T-helper 9 cell (primary cell): ENCODE measurements around the gene MYMX.
A peak's percentile ranks its signal among the peaks of the same experiment; 100 is the strongest.

ENCODE experiments used
- DNase-seq: peaks from one replicate; pipeline ENCODE4 v3.0.0-alpha.2; 2020

The MYMX gene

DNA sequence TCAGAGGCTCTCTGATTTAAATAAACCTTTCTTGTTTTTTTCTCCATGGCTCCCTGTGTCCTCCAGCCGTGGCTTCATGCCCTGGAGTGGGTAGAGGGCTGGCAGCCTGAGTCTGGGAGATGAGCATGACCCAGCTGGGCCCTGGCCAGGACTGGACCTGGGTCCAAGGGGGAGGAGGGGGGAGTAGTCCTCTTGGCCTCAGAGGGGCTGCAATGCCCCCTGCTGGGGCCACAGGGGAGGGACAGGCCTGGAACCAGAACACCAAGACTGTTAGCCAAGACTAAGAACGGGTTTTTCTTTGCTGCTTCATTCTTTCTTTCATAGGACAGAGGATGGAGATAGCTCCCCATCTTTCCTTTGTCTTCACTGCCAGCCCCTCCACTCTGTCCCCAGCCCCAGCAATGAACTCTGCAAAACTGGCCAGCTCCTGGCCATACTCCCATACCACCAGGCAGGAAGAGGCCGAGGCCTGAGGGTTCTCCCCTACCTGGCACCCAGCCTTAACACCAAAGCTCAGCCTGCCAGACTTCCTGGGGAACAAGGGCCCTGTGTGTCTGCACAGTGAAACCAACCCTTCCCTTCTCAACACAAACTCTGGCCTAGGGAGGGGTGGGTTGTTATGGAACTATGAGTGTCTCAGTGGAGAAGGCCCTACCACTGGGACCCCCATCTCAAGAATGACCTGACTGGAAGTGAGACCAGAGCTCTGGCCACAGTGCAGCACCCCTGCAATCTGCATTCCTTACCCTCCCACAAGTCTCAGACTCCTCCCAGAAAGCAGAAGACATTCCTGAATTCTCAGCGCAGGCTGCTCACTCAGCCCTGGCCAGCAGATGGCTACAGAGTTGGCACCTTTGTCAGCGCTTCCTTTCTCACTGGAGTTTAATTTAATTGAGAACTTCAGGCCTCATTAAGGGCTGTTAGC lies 17.6 kb downstream of the MYMX start:
- no peak for DNase-seq

GRCh38 chr6:44235269-44235668 lies 18.5 kb downstream of the MYMX start:
- DNase-seq, result no peak

DNA sequence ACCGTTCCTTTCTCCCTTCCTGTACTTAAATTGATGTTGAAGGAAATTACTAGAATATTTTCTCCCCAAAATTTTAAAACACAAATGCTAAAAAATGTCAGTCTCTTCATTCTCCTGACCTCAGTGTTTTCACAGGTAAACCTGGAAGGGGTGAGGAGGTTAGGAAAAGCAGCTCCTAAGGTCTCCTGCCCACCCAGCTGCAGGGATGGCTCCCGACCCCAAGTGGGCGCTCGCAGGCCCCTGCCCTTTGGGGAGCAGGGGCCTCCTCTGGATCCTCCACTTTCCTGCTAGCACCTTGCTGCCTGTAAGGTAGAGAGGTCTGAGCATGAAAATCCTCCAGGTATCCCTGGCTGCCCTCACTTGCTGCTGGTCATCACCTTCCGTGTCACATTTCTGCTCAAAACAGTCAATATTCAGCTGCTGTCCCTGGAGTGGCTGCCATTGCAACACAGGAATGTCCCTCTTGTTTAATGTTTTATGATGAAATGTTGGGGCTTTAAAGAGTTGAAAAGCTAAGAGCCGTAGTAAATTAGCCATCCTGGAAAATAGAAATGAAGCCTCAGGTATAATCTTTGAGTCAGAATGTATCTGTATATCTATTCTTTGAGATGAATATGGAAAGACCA lies 19.3 kb downstream of the MYMX start:
- DNase-seq, result no peak

GRCh38 chr6:44237021-44237812 lies 20.5 kb downstream of the MYMX start:
- DNase-seq, result peak; percentile 49

DNA sequence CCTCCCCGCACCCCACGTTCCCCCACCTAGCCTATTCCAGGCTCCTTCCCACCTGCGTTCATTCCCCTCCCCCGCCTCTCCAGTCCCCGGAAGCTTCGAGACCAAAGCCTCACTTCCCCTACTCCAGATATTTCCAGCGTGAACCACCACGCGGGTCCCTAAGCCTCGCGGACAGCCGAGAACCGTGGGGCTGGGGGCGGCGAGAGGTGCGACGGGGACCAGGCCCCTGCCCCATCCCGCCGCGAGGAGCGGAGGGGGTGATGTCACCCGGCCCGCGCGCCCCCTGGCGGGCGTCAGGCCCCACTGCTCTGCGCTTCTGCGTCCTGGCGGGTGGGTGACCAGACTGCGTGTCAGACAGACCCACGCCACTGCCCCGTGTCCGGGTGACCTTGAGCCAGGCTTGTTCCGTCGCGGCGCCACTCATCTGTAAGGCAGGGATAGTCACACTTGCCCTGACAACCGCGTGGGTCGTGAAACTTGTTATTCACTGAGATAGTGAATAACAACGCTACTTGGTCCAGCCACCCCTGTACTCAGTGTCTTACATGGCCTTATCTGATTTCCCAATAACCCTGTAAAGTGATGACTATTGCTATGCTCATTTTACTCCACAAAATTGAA lies 21.2 kb downstream of the MYMX start:
- peak; percentile 74 for DNase-seq

- DNase-seq, result no peak
These were observed 22.1 kb downstream of the MYMX start for GRCh38 chr6:44238687-44239350.

DNA sequence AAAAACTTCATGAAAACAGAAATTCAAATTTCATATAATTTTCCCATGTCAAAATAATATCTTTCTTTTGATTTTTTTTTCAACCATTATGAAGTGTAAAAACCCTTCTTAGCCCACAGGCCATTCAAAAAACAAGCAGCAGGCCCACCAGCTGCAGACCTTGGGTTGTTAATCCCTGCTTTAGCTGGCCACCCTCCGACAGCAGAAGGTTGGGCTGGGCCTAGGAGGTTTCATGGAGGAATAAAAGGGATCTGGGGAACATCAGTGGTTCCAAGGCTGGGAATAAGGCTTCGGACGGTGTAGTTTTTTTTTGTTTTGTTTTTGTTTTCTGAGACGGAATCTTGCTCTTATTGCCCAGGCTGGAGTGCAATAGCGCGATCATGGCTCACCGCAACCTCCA lies 26.6 kb downstream of the MYMX start:
- DNase-seq, result no peak

GRCh38 chr6:44245391-44245911 lies 28.7 kb downstream of the MYMX start:
- DNase-seq, result no peak

- DNase-seq, result peak; percentile 68
These were observed 29.4 kb downstream of the MYMX start for GRCh38 chr6:44245912-44246662.

DNA sequence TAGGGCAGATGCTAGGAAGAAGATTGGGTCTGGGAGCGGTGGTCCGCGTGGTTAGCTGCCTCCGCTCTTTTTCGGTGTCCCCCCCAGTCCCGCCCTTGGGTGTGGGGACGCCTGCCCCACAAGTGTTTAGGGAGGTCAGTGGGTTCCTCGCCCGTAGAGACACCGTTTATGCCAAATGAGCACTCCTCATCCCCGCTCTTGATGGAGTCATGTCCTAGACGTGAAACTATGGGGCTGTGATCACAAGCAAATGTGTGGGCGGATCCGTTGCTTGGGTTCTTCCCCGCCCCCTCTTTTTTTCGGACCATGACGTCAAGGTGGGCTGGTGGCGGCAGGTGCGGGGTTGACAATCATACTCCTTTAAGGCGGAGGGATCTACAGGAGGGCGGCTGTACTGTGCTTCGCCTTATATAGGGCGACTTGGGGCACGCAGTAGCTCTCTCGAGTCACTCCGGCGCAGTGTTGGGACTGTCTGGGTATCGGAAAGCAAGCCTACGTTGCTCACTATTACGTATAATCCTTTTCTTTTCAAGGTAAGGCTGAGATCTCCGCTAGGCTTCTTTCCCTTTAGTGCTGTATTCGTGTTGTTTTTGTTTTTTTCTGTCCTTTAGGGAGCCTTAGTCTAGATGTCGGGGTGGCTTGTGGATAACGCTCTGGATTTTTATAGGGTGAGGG lies 30.1 kb downstream of the MYMX start, which contains the start of gene HSP90AB1:
Gene HSP90AB1, plus strand, starts transcription at position 439 of the 675 bp plus-strand sequence. CDS start 1,529 bp downstream, outside the sequence.
- peak; percentile 90 for DNase-seq

DNA sequence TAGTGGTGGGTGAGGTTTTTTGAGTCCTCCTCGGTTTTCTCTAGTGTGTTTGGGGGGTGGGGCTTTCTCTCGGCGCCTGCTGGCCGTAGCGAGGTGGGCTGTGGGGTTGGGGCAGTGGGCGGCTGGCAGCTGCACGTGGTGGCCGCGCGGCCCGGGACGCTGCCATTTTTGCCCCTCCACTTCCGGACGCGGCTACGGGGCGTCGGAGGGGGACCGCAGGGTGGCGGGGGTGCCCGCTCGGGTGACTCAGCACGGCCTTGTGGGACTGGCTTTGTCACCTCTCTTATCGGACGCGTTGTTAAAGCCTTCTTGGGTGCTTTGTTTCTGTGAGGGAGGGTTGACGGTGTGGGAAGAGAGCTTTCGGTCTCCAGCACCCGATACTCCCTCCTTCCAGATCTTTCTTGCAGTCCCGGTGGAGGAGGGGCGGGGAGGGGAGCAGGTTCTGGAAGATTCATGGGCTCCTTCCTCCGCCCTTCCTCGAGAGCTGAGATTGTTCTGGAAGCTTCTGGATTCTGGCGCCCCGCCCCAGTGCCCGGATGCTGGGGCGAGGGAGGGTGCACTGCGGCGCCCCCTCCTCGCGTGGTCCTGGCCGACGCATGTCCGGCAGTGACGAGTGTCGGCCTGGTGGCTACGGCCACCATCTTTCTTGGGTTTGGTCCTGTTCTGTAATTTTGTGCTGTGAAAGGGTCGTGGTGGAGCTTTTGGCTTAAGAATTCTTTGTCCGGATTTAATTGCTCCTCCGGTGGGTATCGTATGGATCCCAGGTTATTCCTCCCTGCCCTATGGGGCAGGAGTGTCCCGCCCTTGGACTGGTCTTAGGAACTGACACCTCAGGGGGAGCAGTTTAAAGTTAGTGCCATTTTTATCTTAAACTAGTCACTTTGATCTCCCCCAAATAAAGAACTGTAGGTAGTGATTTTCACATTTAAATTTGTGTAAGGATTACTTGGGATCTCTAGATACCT lies 30.9 kb downstream of the MYMX start:
- peak; percentile 85 for DNase-seq

GRCh38 chr6:44248579-44248978 lies 31.9 kb downstream of the MYMX start:
- no peak for DNase-seq

GRCh38 chr6:44249082-44249748 lies 32.5 kb downstream of the MYMX start:
- DNase-seq, result no peak

- no peak for DNase-seq
These were observed 33.5 kb downstream of the MYMX start for GRCh38 chr6:44250067-44250717.

DNA sequence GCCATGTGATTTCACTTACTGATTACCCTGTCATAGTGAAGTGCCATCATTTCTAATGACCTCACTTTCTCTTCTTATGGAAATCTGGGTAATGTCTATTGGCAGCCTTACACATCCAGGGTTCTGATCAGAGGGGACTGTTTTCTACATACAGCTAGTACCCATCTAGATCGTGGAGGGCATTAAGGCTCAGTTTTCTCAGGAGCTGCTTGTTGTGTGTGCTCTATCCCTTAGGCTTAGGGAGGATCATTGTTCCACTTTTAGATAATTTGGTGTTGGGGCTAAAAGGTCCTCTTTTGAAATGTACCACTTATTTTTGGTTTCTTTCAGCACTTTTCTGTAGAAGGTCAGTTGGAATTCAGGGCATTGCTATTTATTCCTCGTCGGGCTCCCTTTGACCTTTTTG lies 34.0 kb downstream of the MYMX start:
- no peak for DNase-seq

DNA sequence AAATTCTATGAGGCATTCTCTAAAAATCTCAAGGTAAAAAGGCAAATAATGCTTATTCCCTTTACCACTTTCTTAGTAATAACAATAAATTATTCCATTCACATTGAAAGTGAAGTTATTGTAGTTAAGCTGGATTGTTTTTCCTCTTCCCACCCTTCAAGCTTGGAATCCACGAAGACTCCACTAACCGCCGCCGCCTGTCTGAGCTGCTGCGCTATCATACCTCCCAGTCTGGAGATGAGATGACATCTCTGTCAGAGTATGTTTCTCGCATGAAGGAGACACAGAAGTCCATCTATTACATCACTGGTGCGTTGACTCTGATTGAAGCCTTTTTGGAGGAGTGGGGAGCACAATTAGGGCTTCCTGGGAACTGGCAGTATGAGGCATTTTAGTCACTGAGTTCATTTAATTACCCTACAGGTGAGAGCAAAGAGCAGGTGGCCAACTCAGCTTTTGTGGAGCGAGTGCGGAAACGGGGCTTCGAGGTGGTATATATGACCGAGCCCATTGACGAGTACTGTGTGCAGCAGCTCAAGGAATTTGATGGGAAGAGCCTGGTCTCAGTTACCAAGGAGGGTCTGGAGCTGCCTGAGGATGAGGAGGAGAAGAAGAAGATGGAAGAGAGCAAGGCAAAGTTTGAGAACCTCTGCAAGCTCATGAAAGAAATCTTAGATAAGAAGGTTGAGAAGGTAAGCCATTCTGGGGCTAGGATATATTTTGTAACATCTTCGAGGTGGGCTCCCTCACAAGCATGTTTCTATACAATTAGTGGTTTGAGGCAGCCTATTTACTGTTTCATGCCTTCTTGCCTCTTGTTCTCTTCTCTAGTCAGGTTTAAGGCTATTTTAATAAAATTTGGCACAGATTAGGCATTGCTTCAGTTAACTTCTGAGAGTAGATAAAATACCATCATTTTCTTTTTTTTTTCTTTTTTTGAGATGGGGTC lies 35.1 kb downstream of the MYMX start:
- DNase-seq, result no peak
